Right lobe of liver (tissue), 6 donors: ENCODE results near the gene GSTA4. TPM values are rescaled to one million over a fixed set of nuclear protein-coding genes. Genes with fewer than 3 reads are reported as not detected.

Source experiments
- ATAC-seq, 4 donors: fragments of 200-7000 bp; cut with Tn5 transposase; one replicate each; pipeline ENCODE4 v1.9.1; 2020; ENCODE audit warnings: mild to moderate bottlenecking in 4 of 4, moderate library complexity in 4 of 4
- DNase-seq, 3 donors: peaks; one replicate each; pipeline ENCODE4 v3.0.0-alpha.2; 2020
- H3K27ac ChIP-seq, 3 donors: fragments of 200-600 bp; one replicate each; pipeline ENCODE4 v1.8.0; 2022
- H3K27me3 ChIP-seq, 2 donors: fragments of 200-600 bp; one replicate each; pipeline ENCODE4 v1.8.0; 2022
- H3K36me3 ChIP-seq, 4 donors: fragments of 200-600 bp; sonication (generic) in 1 of 4; one replicate each; pipeline versions ENCODE4 v1.5.1 to v1.8.0; 2017 to 2022; ENCODE audit warnings: control low read depth in 1 of 4
- H3K4me1 ChIP-seq, 4 donors: fragments of 200-600 bp; sonication (generic) in 1 of 4; one replicate each; pipeline versions ENCODE4 v1.5.1 to v1.8.0; 2017 to 2022; ENCODE audit warnings: control low read depth in 1 of 4
- H3K4me3 ChIP-seq, 3 donors: fragments of 200-600 bp; one replicate each; pipeline ENCODE4 v1.8.0; 2022
- H3K9me3 ChIP-seq, 4 donors: fragments of 200-600 bp; sonication (generic) in 1 of 4; one replicate each; pipeline versions ENCODE4 v1.5.1 to v1.8.0; 2017 to 2022; ENCODE audit warnings: control low read depth in 1 of 4
- CTCF ChIP-seq, 4 donors: fragments of 200-600 bp in 3 of 4; fragments of 450-650 bp in 1 of 4; IDR thresholded peaks; one replicate each; pipeline versions ENCODE4 v1.5.1 to v1.8.0; 2016 to 2022; ENCODE audit warnings: antibody characterized with exemption in 4 of 4, mild to moderate bottlenecking in 2 of 4
- POLR2A ChIP-seq: fragments of 450-650 bp; IDR thresholded peaks from one replicate; pipeline ENCODE4 v1.6.1; 2017; ENCODE audit warnings: antibody characterized with exemption, mild to moderate bottlenecking
- WGBS: methylation state at CpG from one replicate; pipeline ENCODE4 v1.1.6; 2018; ENCODE audit warnings: low coverage, low lambda C conversion rate; ENCODE audit not compliant: insufficient coverage; ENCODE audit errors: missing lambda C conversion rate; 5-methylcytosine and 5-hydroxymethylcytosine counted together
- intact Hi-C, 2 donors: fragments of 100-400 bp; cut with DNase I; formaldehyde crosslinking; loops; one replicate each; pipeline versions ENCODE4 v1.11.2 to v1.14.1; 2022
- total RNA-seq, 6 experiments: library from RNA; depleted of rRNA in 2 of 6; stranded (reverse); fragments of >200 nt in 2 of 6; fragmentation: NEBNext Ultra II Directional in 3 of 6; extraction: Animal tissue kit (Norgen Biotek cat#: 25700) in 3 of 6; gene quantifications; one replicate each; pipeline versions ENCODE4 v1.1.0 to v1.2.4, GENCODE V29; 2016 to 2023
- donor health status: DM: no; HTN: yes; CAD: no.
- donor health status: DM: no; HTN: no; CAD: no.
- donor health status: DM: no; HTN: no; CAD: no.
- donor health status: DM: no; HTN: yes; CAD: no.
- donor health status: DM: no; HTN: yes; CAD: no.

GSTA4 gene
- total RNA-seq, 6 experiments from 2014 or later: 4.8 to 23.1 (median 9.2) TPM

- no peaks in the 10 kb centered on the region for H3K27me3 ChIP-seq
- WGBS: 66% methylated on average over 3 of the region's 8 CpGs
- ATAC-seq (peak in 1 of 4 donors; percentile 21), DNase-seq (no peak)
- peaks cover 0 to 54% (median 2%) of the 10 kb centered on the region in 4 donors for H3K36me3 ChIP-seq
- no peaks in the 10 kb centered on the region for H3K9me3 ChIP-seq
- no peak for TF ChIP-seq POLR2A
- no peak for TF ChIP-seq CTCF (IDR thresholded peaks at IDR 0.05)
- intact Hi-C loops: no loop called here
- H3K4me1 ChIP-seq: no peaks in the 10 kb centered on the region
- H3K4me3 ChIP-seq: no peak overlapping the region
- H3K27ac ChIP-seq: no peak overlapping the region
Observed at GRCh38 chr6:53035549-53036213, 40.6 kb upstream of the GSTA4 start.

GRCh38 chr6:53033764-53034163 is 38.7 kb upstream of the GSTA4 start:
- no peak for DNase-seq
- H3K27me3 ChIP-seq: no peaks in the 10 kb centered on the region
- intact Hi-C loops: no loop called here
- no peak overlapping the region for H3K4me3 ChIP-seq
- H3K36me3 ChIP-seq: peaks cover 0 to 51% (median 2%) of the 10 kb centered on the region in 4 donors
- ATAC-seq: peak; percentile 30 to 48 (median 39)
- no peaks in the 10 kb centered on the region for H3K4me1 ChIP-seq
- no peaks in the 10 kb centered on the region for H3K9me3 ChIP-seq
- 69% methylated on average over 4 of the region's 4 CpGs for WGBS
- TF ChIP-seq CTCF (IDR thresholded peaks at IDR 0.05): no peak
- TF ChIP-seq POLR2A: no peak
- peak overlapping the region in 1 of 3 donors; percentile 1 for H3K27ac ChIP-seq

- TF ChIP-seq CTCF (IDR thresholded peaks at IDR 0.05): no peak
- no peak for TF ChIP-seq POLR2A
- 76% methylated on average over 4 of the region's 4 CpGs for WGBS
- Histone ChIP-seq H3K4me1 (no peaks in the 10 kb centered on the region), H3K27ac (no peak overlapping the region), H3K27me3 (no peaks in the 10 kb centered on the region), H3K9me3 (no peaks in the 10 kb centered on the region), H3K4me3 (no peak overlapping the region), H3K36me3 (peaks cover 0 to 55% (median 2%) of the 10 kb centered on the region in 4 donors)
- intact Hi-C loops: no loop called here
- no peak for DNase-seq
- ATAC-seq: no peak
Observed at GRCh38 chr6:53032849-53033248, 37.8 kb upstream of the GSTA4 start.

- H3K27me3 ChIP-seq: no peaks in the 10 kb centered on the region
- WGBS: 87% methylated on average over 4 of the region's 4 CpGs
- ATAC-seq: no peak
- intact Hi-C loops: no loop called here
- H3K27ac ChIP-seq: no peak overlapping the region
- no peaks in the 10 kb centered on the region for H3K9me3 ChIP-seq
- TF ChIP-seq CTCF (IDR thresholded peaks at IDR 0.05) (no peak), POLR2A (no peak)
- no peak overlapping the region for H3K4me3 ChIP-seq
- peaks cover 0 to 53% (median 2%) of the 10 kb centered on the region in 4 donors for H3K36me3 ChIP-seq
- DNase-seq: no peak
- H3K4me1 ChIP-seq: no peaks in the 10 kb centered on the region
Observed at GRCh38 chr6:53031281-53031680, 36.2 kb upstream of the GSTA4 start.
